ENCODE measurements around the gene NUF2.

DNA sequence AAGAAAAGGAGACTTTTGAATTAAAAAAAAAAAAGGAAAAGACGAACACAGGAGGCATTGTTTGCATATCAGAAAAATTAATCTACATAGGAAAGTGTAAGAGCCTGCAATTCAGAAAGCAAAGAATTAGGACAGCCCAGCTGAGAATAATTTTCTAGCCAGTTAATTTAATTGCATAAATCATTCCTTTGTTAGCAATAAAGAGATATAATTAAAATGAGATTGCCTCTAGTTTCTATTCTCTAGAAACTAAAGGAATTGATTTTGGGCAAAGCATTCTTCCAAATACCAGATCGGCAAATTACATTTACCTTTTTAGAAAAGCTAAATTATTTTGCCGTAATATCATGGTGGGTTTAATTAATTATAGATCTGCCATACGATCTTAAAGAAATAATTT is 46.0 kb downstream of the NUF2 start:
- TF ChIP-seq EZH2 (IDR thresholded peaks at IDR 0.05): no peak
- TF ChIP-seq POLR2AphosphoS5 (IDR thresholded peaks at IDR 0.05; ENCODE audit: borderline replicate concordance, low read depth, low read length): no peak

Data from SK-N-MC (cell line).